OCI-LY3 (cell line): ENCODE results near the gene SLC1A5.

Experiments used
- H2AFZ ChIP-seq: fragments of 200-600, 300-600 bp; shearing (Covaris generic); 2 replicates; pipeline ENCODE4 v1.6.0; 2014; ENCODE audit warnings: antibody characterized with exemption, low read depth, low read length
- H3K27ac ChIP-seq: fragments of 200-600, 300-600 bp; sonication (generic); 2 replicates; pipeline ENCODE4 v1.5.1; 2014; ENCODE audit warnings: mild to moderate bottlenecking, low read length, moderate library complexity, mixed read lengths
- H3K27me3 ChIP-seq: fragments of 200-600, 300-600 bp; sonication (generic); 2 replicates; pipeline ENCODE4 v1.6.1; 2014; ENCODE audit warnings: low read depth, low read length, mixed read lengths
- H3K36me3 ChIP-seq: fragments of 200-600, 300-600 bp; sonication (generic); replicated peaks from 2 replicates; pipeline ENCODE3; 2014; ENCODE audit warnings: low read depth, low read length, mixed read lengths
- H3K4me1 ChIP-seq: fragments of 300-600, 200-600 bp; sonication (generic); 2 replicates; pipeline ENCODE4 v1.6.1; 2014; ENCODE audit warnings: low read length, mixed read lengths
- H3K4me2 ChIP-seq: fragments of 200-600, 300-600 bp; sonication (generic); 2 replicates; pipeline ENCODE4 v1.6.1; 2014; ENCODE audit warnings: low read length, mixed read lengths
- H3K4me3 ChIP-seq: fragments of 300-600, 200-600 bp; sonication (generic); 2 replicates; pipeline ENCODE4 v1.5.1; 2014; ENCODE audit warnings: antibody characterized with exemption, mild to moderate bottlenecking, low read length, moderate library complexity
- H3K79me2 ChIP-seq: fragments of 300-600, 200-600 bp; shearing (Covaris generic); 2 replicates; pipeline ENCODE4 v1.6.1; 2014; ENCODE audit warnings: mild to moderate bottlenecking, low read length, mixed read lengths
- H3K9ac ChIP-seq: fragments of 300-600, 200-600 bp; shearing (Covaris generic); 2 replicates; pipeline ENCODE4 v1.6.0; 2014; ENCODE audit warnings: mild to moderate bottlenecking, low read length, moderate library complexity
- H3K9me3 ChIP-seq: fragments of 200-600, 300-600 bp; shearing (Covaris generic); 2 replicates; pipeline ENCODE4 v1.6.1; 2014; ENCODE audit warnings: low read length, mixed read lengths; ENCODE audit not compliant: insufficient read depth
- H4K20me1 ChIP-seq: fragments of 200-600, 300-600 bp; sonication (generic); 2 replicates; pipeline ENCODE4 v1.6.1; 2016; ENCODE audit warnings: low read length, mixed read lengths; ENCODE audit not compliant: insufficient read depth
- CTCF ChIP-seq: fragments of 200-600, 300-600 bp; sonication (generic); IDR thresholded peaks from 2 replicates; pipeline ENCODE4 v1.5.1; 2014; ENCODE audit warnings: antibody characterized with exemption, low read length, low read depth
- EZH2phosphoT487 ChIP-seq: fragments of 200-600 bp; shearing (Covaris generic); IDR thresholded peaks from 2 replicates; pipeline ENCODE4 v1.6.1; 2018; ENCODE audit warnings: antibody characterized with exemption, mixed run types, low read depth

The SLC1A5 gene

GRCh38 chr19:46748325-46749109 is 39.9 kb downstream of the SLC1A5 start:
- Histone ChIP-seq H3K27me3 (no peaks in the 10 kb centered on the region), H3K27ac (no peak overlapping the region), H3K4me2 (no peak overlapping the region), H3K36me3 (peaks cover 7% of the 10 kb centered on the region), H3K4me3 (no peak overlapping the region), H2AFZ (no peak overlapping the region), H3K9me3 (no peaks in the 10 kb centered on the region), H4K20me1 (peaks cover 16% of the 10 kb centered on the region), H3K4me1 (peaks cover 19% of the 10 kb centered on the region), H3K79me2 (peaks cover 37% of the 10 kb centered on the region), H3K9ac (no peak overlapping the region)
- TF ChIP-seq CTCF (peak; percentile 74), EZH2phosphoT487 (no peak)

DNA sequence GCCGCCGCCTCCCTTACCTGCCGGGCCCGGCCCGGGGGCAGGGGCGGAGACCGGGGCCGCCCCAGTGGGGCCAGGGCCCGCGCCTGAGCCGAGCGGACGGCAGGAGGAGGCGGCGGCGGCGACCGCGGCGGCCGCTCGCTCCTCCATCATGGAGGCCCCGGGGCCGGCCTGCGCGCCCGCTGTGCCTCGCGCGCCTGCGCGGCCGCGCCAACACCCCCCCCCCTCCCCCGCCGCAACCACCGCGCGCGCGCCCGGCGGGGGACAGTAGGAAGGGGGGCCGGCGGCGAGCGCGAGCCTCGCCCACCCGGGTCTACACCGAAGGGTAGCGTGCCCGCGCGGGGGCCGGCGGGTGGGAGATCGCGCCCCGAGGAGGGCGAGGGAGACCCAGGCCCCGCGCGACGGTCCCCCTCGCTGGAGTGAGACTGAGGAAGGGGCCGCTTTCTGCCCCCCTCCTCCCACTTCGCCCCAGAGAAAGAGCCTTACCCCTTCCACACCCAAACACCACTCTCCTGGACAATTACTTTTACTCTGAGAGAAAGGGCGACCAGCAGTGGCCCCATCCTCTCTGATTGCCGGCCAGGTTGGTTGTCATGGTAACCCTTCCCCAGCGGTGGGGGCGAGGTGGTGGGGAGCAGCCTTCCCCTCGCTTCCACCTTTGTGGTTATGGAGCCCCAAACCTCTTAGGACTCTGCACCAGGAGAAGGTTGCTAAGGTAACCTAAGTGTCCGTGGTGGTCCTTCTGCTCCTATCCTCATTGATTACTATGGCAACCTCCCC is 41.9 kb downstream of the SLC1A5 start, which contains the start of gene STRN4:
STRN4 (minus strand) TSS at position 170 of the 777 bp plus-strand sequence; CDS start at position 150, 20 bp downstream.
- Histone ChIP-seq H3K4me1 (peaks cover 18% of the 10 kb centered on the region), H2AFZ (peak within 1 kb of the TSS; percentile 49), H3K79me2 (peaks cover 57% of the 10 kb centered on the region)

GRCh38 chr19:46745521-46746280 is 42.7 kb downstream of the SLC1A5 start, which contains the start of gene FKRP:
Gene FKRP, plus strand, starts transcription at chr19:46746057. Its CDS starts 9,394 bp downstream, at chr19:46755451.
- Histone ChIP-seq H3K4me1 (peaks cover 18% of the 10 kb centered on the region), H3K4me2 (peak within 1 kb of the TSS; percentile 92), H3K9ac (peak within 1 kb of the TSS; percentile 95), H3K79me2 (peaks cover 65% of the 10 kb centered on the region), H4K20me1 (peaks cover 43% of the 10 kb centered on the region), H3K36me3 (peaks cover 11% of the 10 kb centered on the region), H3K27ac (peak within 1 kb of the TSS; percentile 62), H3K9me3 (no peaks in the 10 kb centered on the region), H2AFZ (peak within 1 kb of the TSS; percentile 49), H3K4me3 (peak within 1 kb of the TSS; percentile 79), H3K27me3 (no peaks in the 10 kb centered on the region)
- no peak for TF ChIP-seq EZH2phosphoT487
- no peak for TF ChIP-seq CTCF

More for the DNA sequence above, 41.9 kb downstream of the SLC1A5 start, which contains the start of gene STRN4:
- peaks cover 7% of the 10 kb centered on the region for H3K36me3 ChIP-seq
- H3K9ac ChIP-seq = peak within 1 kb of the TSS; percentile 95
- peaks cover 36% of the 10 kb centered on the region for H4K20me1 ChIP-seq
- H3K9me3 ChIP-seq = no peaks in the 10 kb centered on the region
- H3K4me3 ChIP-seq = peak within 1 kb of the TSS; percentile 79
- peak within 1 kb of the TSS; percentile 62 for H3K27ac ChIP-seq
- peak within 1 kb of the TSS; percentile 92 for H3K4me2 ChIP-seq
- no peaks in the 10 kb centered on the region for H3K27me3 ChIP-seq
- TF ChIP-seq EZH2phosphoT487 (no peak), CTCF (no peak)
